Thoracic aorta (tissue), 2 donors: ENCODE measurements around the gene BABAM2. TPM values are rescaled to one million over a fixed set of nuclear protein-coding genes. Genes with fewer than 3 reads are reported as not detected.

ENCODE experiments used
- ATAC-seq: fragments of 150-250 bp; one replicate; pipeline ENCODE4 v1.8.0; 2017; ENCODE audit warnings: low read depth; ENCODE audit not compliant: insufficient number of reproducible peaks, low FRiP score
- DNase-seq: peaks from one replicate; pipeline ENCODE4 v3.0.0-alpha.2; 2020; ENCODE audit warnings: low spot score
- H3K27ac ChIP-seq, 2 donors: fragments of 200-600 bp; sonication (generic); 1 replicate in 1 of 2; 2 replicates in 1 of 2; pipeline ENCODE4 v1.5.1; 2016; ENCODE audit warnings: mild to moderate bottlenecking in 2 of 2, moderate library complexity in 2 of 2
- H3K27me3 ChIP-seq: fragments of 200-600 bp; sonication (generic); replicated peaks from 2 replicates; pipeline ENCODE4 v1.6.0; 2016; ENCODE audit warnings: mild to moderate bottlenecking; ENCODE audit not compliant: insufficient read depth
- H3K36me3 ChIP-seq: fragments of 200-600 bp; sonication (generic); one replicate; pipeline ENCODE4 v1.5.1; 2016
- H3K4me1 ChIP-seq, 2 donors: fragments of 200-600 bp; sonication (generic); 1 replicate in 1 of 2; 2 replicates in 1 of 2; pipeline versions ENCODE4 v1.5.1 to v1.6.0; 2016; ENCODE audit warnings: low read depth in 2 of 2, mild to moderate bottlenecking in 1 of 2; ENCODE audit not compliant: control insufficient read depth in 1 of 2
- H3K4me3 ChIP-seq: fragments of 200-600 bp; sonication (generic); 2 replicates; pipeline ENCODE4 v1.5.1; 2016; ENCODE audit warnings: mild to moderate bottlenecking
- H3K9me3 ChIP-seq: fragments of 200-600 bp; sonication (generic); 2 replicates; pipeline ENCODE4 v1.5.1; 2016
- total RNA-seq, 2 donors: library from RNA; depleted of rRNA; stranded (reverse); fragments of >200 nt; gene quantifications; one replicate each; pipeline versions ENCODE4 v1.1.0 to v1.2.3, GENCODE V29; 2016
- TF ChIP-seq, protein P1 (sequence below): fragments of 200-600 bp; sonication (generic); IDR thresholded peaks from one replicate; pipeline ENCODE4 v1.5.1; 2019; ENCODE audit warnings: antibody characterized with exemption

Gene BABAM2
- total RNA-seq, 2 donors from 2014 or later, result 24.7 to 32.8 TPM

DNA sequence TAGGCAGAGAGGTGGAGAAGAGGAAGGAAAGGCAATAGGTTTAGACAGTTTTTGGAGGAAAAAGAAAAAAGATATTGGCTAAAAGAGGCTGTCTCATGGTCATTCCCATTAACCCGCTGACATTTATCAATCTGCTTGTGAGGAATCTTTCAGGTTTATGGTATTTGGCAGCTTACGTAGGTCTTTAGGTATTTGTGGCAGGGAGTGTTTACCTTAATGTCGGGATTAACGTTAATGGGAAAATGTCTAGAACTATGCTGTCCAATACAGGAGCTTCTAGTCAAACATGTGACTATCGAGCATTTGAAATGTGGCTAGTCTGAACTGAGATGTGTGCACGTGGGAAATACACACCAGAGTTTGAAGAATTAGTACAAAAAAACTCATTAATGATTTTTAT is 144.2 kb downstream of the BABAM2 start:
- TF ChIP-seq, protein P1, sequence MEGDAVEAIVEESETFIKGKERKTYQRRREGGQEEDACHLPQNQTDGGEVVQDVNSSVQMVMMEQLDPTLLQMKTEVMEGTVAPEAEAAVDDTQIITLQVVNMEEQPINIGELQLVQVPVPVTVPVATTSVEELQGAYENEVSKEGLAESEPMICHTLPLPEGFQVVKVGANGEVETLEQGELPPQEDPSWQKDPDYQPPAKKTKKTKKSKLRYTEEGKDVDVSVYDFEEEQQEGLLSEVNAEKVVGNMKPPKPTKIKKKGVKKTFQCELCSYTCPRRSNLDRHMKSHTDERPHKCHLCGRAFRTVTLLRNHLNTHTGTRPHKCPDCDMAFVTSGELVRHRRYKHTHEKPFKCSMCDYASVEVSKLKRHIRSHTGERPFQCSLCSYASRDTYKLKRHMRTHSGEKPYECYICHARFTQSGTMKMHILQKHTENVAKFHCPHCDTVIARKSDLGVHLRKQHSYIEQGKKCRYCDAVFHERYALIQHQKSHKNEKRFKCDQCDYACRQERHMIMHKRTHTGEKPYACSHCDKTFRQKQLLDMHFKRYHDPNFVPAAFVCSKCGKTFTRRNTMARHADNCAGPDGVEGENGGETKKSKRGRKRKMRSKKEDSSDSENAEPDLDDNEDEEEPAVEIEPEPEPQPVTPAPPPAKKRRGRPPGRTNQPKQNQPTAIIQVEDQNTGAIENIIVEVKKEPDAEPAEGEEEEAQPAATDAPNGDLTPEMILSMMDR, result no peak

DNA sequence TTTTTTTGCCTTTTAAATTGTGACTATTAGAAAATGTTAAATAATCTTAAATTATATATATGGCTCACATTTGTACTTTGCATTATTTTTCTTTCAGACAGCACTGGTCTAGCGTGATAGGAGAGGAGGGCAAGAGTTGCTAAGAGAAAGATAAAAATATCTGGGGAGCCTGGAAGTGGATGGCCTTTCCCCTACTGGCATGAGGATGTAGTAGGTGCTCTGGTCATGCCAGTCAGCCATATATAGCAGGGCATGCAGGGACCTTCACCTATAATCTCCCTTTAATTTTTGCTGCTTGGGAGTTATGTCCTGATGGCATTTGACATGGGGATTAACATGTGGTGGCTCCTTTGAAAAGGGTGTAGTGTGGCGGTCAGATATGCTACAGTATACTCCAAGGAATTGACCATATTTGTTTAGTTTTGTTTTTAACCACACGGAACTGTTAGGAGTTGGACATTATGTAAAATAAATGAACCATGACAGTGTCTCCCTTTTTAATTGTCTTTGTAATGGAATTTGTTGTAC is 144.7 kb downstream of the BABAM2 start:
- no peak overlapping the region for H3K27ac ChIP-seq
- no peaks in the 10 kb centered on the region for H3K27me3 ChIP-seq
- ATAC-seq (no peak), DNase-seq (no peak)
- H3K4me1 ChIP-seq, result peaks cover 12 to 24% of the 10 kb centered on the region in 2 donors
- no peak overlapping the region for H3K4me3 ChIP-seq
- TF ChIP-seq, protein P1, result no peak
- no peaks in the 10 kb centered on the region for H3K9me3 ChIP-seq
- H3K36me3 ChIP-seq, result no peaks in the 10 kb centered on the region

More for the DNA sequence above, 144.2 kb downstream of the BABAM2 start:
- H3K4me1 ChIP-seq, result peaks cover 9 to 23% of the 10 kb centered on the region in 2 donors
- no peaks in the 10 kb centered on the region for H3K27me3 ChIP-seq
- no peak overlapping the region for H3K27ac ChIP-seq
- no peaks in the 10 kb centered on the region for H3K36me3 ChIP-seq
- H3K9me3 ChIP-seq, result no peaks in the 10 kb centered on the region
- ATAC-seq, result no peak
- no peak overlapping the region for H3K4me3 ChIP-seq
- DNase-seq, result no peak

DNA sequence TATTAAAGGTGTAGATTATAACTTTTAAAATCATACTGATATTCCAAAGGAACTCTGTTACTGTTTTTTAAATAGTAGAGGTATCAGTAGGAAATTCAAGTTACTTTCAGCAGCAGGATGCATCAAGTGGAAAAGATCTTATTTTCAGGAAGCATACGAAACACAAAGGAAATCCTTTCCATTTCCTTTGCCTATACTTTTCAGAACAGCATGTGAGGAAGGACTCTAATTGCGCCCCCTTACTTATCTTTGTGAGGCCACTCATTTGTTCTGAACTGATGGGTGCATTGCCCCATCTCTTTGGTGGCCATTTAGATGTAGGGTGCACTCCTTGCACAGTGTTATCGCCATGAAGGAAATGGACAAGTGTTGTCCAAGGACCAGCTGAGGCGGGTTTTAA is 145.3 kb downstream of the BABAM2 start:
- Histone ChIP-seq H3K9me3 (no peaks in the 10 kb centered on the region), H3K4me1 (peaks cover 14 to 25% of the 10 kb centered on the region in 2 donors), H3K27ac (no peak overlapping the region), H3K27me3 (no peaks in the 10 kb centered on the region), H3K36me3 (no peaks in the 10 kb centered on the region), H3K4me3 (no peak overlapping the region)
- no peak for ATAC-seq
- TF ChIP-seq, protein P1, result no peak
- no peak for DNase-seq

DNA sequence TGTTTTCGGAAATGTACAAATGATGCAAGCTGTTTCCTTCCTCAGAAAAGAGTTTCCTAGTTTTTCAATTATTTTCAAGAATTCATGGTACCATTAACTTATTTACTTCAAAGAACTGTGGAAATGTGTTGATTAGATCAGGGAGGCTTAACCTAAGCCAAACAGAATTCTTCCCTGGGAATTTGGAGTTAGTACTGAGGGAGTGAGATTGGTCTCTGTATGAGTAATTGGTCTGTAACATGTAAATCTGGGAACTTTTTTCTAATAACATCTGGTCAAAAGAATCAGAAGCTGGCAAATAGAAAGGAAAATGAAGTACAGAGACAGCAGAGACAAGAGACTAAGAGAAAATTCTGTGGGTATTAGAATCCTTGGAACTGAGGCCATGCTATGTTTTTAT is 145.8 kb downstream of the BABAM2 start:
- Histone ChIP-seq H3K4me3 (no peak overlapping the region), H3K9me3 (no peaks in the 10 kb centered on the region), H3K27me3 (no peaks in the 10 kb centered on the region), H3K4me1 (peaks cover 19 to 25% of the 10 kb centered on the region in 2 donors), H3K36me3 (no peaks in the 10 kb centered on the region), H3K27ac (no peak overlapping the region)
- DNase-seq (no peak), ATAC-seq (no peak)
- TF ChIP-seq, protein P1, result no peak

DNA sequence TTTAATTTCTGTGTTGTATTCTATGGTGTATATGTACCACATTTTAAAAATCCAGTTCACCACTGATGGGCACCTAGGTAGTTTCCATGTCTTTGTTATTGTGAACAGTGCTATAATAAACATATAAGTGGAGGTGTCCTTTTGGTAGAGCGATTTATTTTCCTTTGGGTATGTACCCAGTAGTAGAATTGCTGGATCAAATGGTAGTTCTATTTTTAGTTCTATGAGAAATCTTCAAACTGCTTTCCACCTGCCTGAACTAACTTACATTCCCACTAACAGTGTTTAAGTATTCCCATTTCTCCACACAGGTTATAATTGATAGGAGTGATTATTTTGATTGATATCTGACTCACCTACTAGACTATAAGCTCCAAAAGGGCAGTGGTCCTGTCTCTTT is 148.2 kb downstream of the BABAM2 start:
- Histone ChIP-seq H3K4me3 (no peak overlapping the region), H3K36me3 (no peaks in the 10 kb centered on the region), H3K4me1 (peaks cover 21 to 22% of the 10 kb centered on the region in 2 donors), H3K27me3 (no peaks in the 10 kb centered on the region), H3K9me3 (no peaks in the 10 kb centered on the region), H3K27ac (no peak overlapping the region)
- ATAC-seq (no peak), DNase-seq (no peak)
- TF ChIP-seq, protein P1, result no peak
